H9 (cell line): ENCODE results near the gene PLCXD3. TPM values are rescaled to one million over a fixed set of nuclear protein-coding genes. Genes with fewer than 3 reads are reported as not detected.

Source experiments
- DNase-seq: peaks from one replicate; pipeline ENCODE4 v3.0.0-alpha.2; 2017
- H2AFZ ChIP-seq: one replicate; pipeline ENCODE4 v1.6.1; 2013; ENCODE audit warnings: mild to moderate bottlenecking, low read length, control low read depth, moderate library complexity
- H2AK5ac ChIP-seq: 2 replicates; pipeline ENCODE4 v1.6.1; 2013; ENCODE audit warnings: low read length, control low read depth, mixed read lengths; ENCODE audit not compliant: insufficient read length
- H2BK120ac ChIP-seq: one replicate; pipeline ENCODE4 v1.6.1; 2013; ENCODE audit warnings: low read depth, mild to moderate bottlenecking, low read length, control low read depth, inconsistent platforms; ENCODE audit not compliant: poor library complexity, severe bottlenecking
- H2BK12ac ChIP-seq: 2 replicates; pipeline ENCODE4 v1.6.1; 2013; ENCODE audit warnings: low read length, control low read depth, mixed read lengths, low read depth; ENCODE audit not compliant: insufficient read length
- H2BK15ac ChIP-seq: 2 replicates; pipeline ENCODE4 v1.6.1; 2013; ENCODE audit warnings: low read depth, low read length, control low read depth
- H2BK20ac ChIP-seq: one replicate; pipeline ENCODE4 v1.6.1; 2013; ENCODE audit warnings: low read depth, mild to moderate bottlenecking, low read length, control low read depth, inconsistent platforms; ENCODE audit not compliant: poor library complexity, severe bottlenecking
- H2BK5ac ChIP-seq: 2 replicates; pipeline ENCODE4 v1.6.1; 2013; ENCODE audit warnings: low read length, control low read depth, mixed read lengths; ENCODE audit not compliant: insufficient read length
- H3K14ac ChIP-seq: 2 replicates; pipeline ENCODE4 v1.6.1; 2013; ENCODE audit warnings: low read length, control low read depth; ENCODE audit not compliant: insufficient read depth
- H3K18ac ChIP-seq: 2 replicates; pipeline ENCODE4 v1.6.1; 2013; ENCODE audit warnings: low read depth, mild to moderate bottlenecking, mixed read lengths, low read length, control low read depth; ENCODE audit not compliant: insufficient read length
- H3K23ac ChIP-seq: 2 replicates; pipeline ENCODE4 v1.6.1; 2013; ENCODE audit warnings: low read length, control low read depth, mixed read lengths, low read depth; ENCODE audit not compliant: insufficient read length
- H3K23me2 ChIP-seq: 2 replicates; pipeline ENCODE4 v1.6.1; 2013; ENCODE audit warnings: low read depth, mild to moderate bottlenecking, mixed read lengths, low read length, control low read depth; ENCODE audit not compliant: insufficient read length, poor library complexity, severe bottlenecking
- H3K27ac ChIP-seq: 2 replicates; pipeline ENCODE4 v1.5.1; 2013; ENCODE audit warnings: low read length, control low read depth, mixed read lengths, low read depth; ENCODE audit not compliant: insufficient read length
- H3K27me3 ChIP-seq: 2 replicates; pipeline ENCODE4 v1.6.1; 2013; ENCODE audit warnings: low read length, control low read depth, inconsistent platforms; ENCODE audit not compliant: insufficient read depth
- H3K4ac ChIP-seq: 2 replicates; pipeline ENCODE4 v1.6.1; 2013; ENCODE audit warnings: low read depth, mild to moderate bottlenecking, control low read depth, inconsistent platforms, low read length, moderate library complexity
- H3K4me1 ChIP-seq: 2 replicates; pipeline ENCODE4 v1.6.1; 2013; ENCODE audit warnings: low read length, control low read depth, inconsistent platforms; ENCODE audit not compliant: insufficient read depth
- H3K4me2 ChIP-seq: 2 replicates; pipeline ENCODE4 v1.6.1; 2013; ENCODE audit warnings: low read length, control low read depth, mixed read lengths; ENCODE audit not compliant: insufficient read length, insufficient read depth
- H3K56ac ChIP-seq: 2 replicates; pipeline ENCODE4 v1.6.1; 2013; ENCODE audit warnings: low read depth, mild to moderate bottlenecking, mixed read lengths, low read length, control low read depth; ENCODE audit not compliant: insufficient read length
- H3K79me1 ChIP-seq: 2 replicates; pipeline ENCODE4 v1.6.1; 2013; ENCODE audit warnings: low read depth, mild to moderate bottlenecking, moderate library complexity, low read length, control low read depth, inconsistent platforms; ENCODE audit not compliant: insufficient read depth, poor library complexity, severe bottlenecking
- H3K79me2 ChIP-seq: 2 replicates; pipeline ENCODE4 v1.6.1; 2013; ENCODE audit warnings: low read length, control low read depth, inconsistent platforms; ENCODE audit not compliant: insufficient read depth
- H3K9ac ChIP-seq: 2 replicates; pipeline ENCODE4 v1.6.1; 2013; ENCODE audit warnings: low read length, control low read depth, mixed read lengths; ENCODE audit not compliant: insufficient read length; ENCODE audit errors: extremely low read depth
- H3K9me3 ChIP-seq: one replicate; pipeline ENCODE4 v1.6.1; 2013; ENCODE audit warnings: low read depth, low read length, inconsistent platforms; ENCODE audit not compliant: control insufficient read depth
- H3T11ph ChIP-seq: one replicate; pipeline ENCODE4 v1.6.1; 2013; ENCODE audit warnings: mild to moderate bottlenecking, low read length, control low read depth, inconsistent platforms
- H4K20me1 ChIP-seq: one replicate; pipeline ENCODE4 v1.6.1; 2013; ENCODE audit not compliant: control insufficient read depth, insufficient read length, insufficient read depth
- H4K5ac ChIP-seq: 2 replicates; pipeline ENCODE4 v1.6.1; 2013; ENCODE audit warnings: low read depth, mild to moderate bottlenecking, mixed read lengths, low read length, control low read depth; ENCODE audit not compliant: insufficient read length
- H4K8ac ChIP-seq: replicated peaks from 2 replicates; pipeline ENCODE4 v1.6.1; 2013; ENCODE audit warnings: low read length, control low read depth, mixed read lengths, low read depth; ENCODE audit not compliant: insufficient read length
- H4K91ac ChIP-seq: 2 replicates; pipeline ENCODE4 v1.6.1; 2013; ENCODE audit warnings: low read depth, mild to moderate bottlenecking, moderate library complexity, mixed read lengths, low read length, control low read depth; ENCODE audit not compliant: insufficient read length
- H3K27ac Mint-ChIP-seq, 3 experiments: 2 replicates in 2 of 3; 3 replicates in 1 of 3; pipeline ENCODE4 v1.8.0; 2020 to 2021; ENCODE audit warnings: mixed read lengths in 3 of 3, mild to moderate bottlenecking in 1 of 3, moderate library complexity in 1 of 3
- H3K27me3 Mint-ChIP-seq: 2 replicates; pipeline ENCODE4 v1.8.0; 2021; ENCODE audit warnings: low read depth, mild to moderate bottlenecking, moderate library complexity, mixed read lengths
- H3K36me3 Mint-ChIP-seq, 3 experiments: 2 replicates in 2 of 3; 3 replicates in 1 of 3; pipeline ENCODE4 v1.8.0; 2020 to 2021; ENCODE audit warnings: low read depth in 3 of 3, mixed read lengths in 3 of 3; ENCODE audit not compliant: insufficient read depth in 1 of 3
- H3K4me1 Mint-ChIP-seq, 2 experiments: 2 replicates each; pipeline ENCODE4 v1.8.0; 2020; ENCODE audit warnings: mixed read lengths in 2 of 2
- H3K4me3 Mint-ChIP-seq, 2 experiments: 2 replicates in 1 of 2; 3 replicates in 1 of 2; pipeline ENCODE4 v1.8.0; 2020 to 2021; ENCODE audit warnings: mild to moderate bottlenecking in 2 of 2, mixed read lengths in 2 of 2, moderate library complexity in 1 of 2
- H3K9me3 Mint-ChIP-seq, 2 experiments: 2 replicates in 1 of 2; 3 replicates in 1 of 2; pipeline ENCODE4 v1.8.0; 2020; ENCODE audit warnings: mild to moderate bottlenecking in 2 of 2, mixed read lengths in 2 of 2, moderate library complexity in 1 of 2
- CTCF ChIP-seq: fragments of 200-600 bp; sonication (generic); conservative IDR thresholded peaks from 3 replicates; pipeline ENCODE4 v1.8.0; 2021; ENCODE audit warnings: antibody characterized with exemption, mild to moderate bottlenecking
- WGBS: extraction: QIAGEN DNeasy Blood & Tissue Kit; methylation state at CpG from one replicate; pipeline ENCODE4 v1.1.7; 2013; ENCODE audit warnings: missing lambda C conversion rate, low lambda C conversion rate, mixed read lengths; ENCODE audit not compliant: insufficient read length; ENCODE audit errors: extremely low coverage; 5-methylcytosine and 5-hydroxymethylcytosine counted together
- total RNA-seq: library from RNA; stranded (reverse); gene quantifications from 2 replicates; pipeline ENCODE4 v1.2.1, GENCODE V29; 2021

PLCXD3 gene
- total RNA-seq, 1 experiment from 2014 or later, result not detected

- no peak overlapping the region for H3K4ac ChIP-seq
- H4K8ac ChIP-seq, result no peak overlapping the region
- Mint-ChIP-seq H3K9me3 (peaks cover 7 to 8% of the 10 kb centered on the region in 2 experiments; a peak in 2 of 5 replicates), H3K4me3 (no peak overlapping the region), H3K27ac (no peak overlapping the region), H3K36me3 (peaks cover 0 to 5% (median 0%) of the 10 kb centered on the region in 3 experiments; a peak in 1 of 7 replicates), H3K27me3 (no peaks in the 10 kb centered on the region), H3K4me1 (no peaks in the 10 kb centered on the region)
- no peak for DNase-seq
- H4K91ac ChIP-seq, result no peak overlapping the region
- no peaks in the 10 kb centered on the region for H3K23me2 ChIP-seq
- no CpG with 5 or more reads among the region's 3 CpGs for WGBS
- H3K23ac ChIP-seq, result no peak overlapping the region
- H3K79me1 ChIP-seq, result no peaks in the 10 kb centered on the region
- no peak overlapping the region for H4K5ac ChIP-seq
- H3T11ph ChIP-seq, result no peak overlapping the region
- H3K9ac ChIP-seq, result no peak overlapping the region
- H3K18ac ChIP-seq, result no peak overlapping the region
- H3K4me2 ChIP-seq, result no peak overlapping the region
- no peak overlapping the region for H2AFZ ChIP-seq
- no peaks in the 10 kb centered on the region for H4K20me1 ChIP-seq
- no peak overlapping the region for H2BK5ac ChIP-seq
- H2BK20ac ChIP-seq, result no peak overlapping the region
- H3K79me2 ChIP-seq, result no peaks in the 10 kb centered on the region
- H3K9me3 ChIP-seq, result no peaks in the 10 kb centered on the region
- no peak overlapping the region for H3K27ac ChIP-seq
- H3K14ac ChIP-seq, result no peak overlapping the region
- no peak overlapping the region for H3K56ac ChIP-seq
- H2BK12ac ChIP-seq, result no peak overlapping the region
- H2BK15ac ChIP-seq, result no peak overlapping the region
- H3K4me1 ChIP-seq, result no peaks in the 10 kb centered on the region
- no peak overlapping the region for H2AK5ac ChIP-seq
- H3K27me3 ChIP-seq, result no peaks in the 10 kb centered on the region
- no peak for TF ChIP-seq CTCF
- no peak overlapping the region for H2BK120ac ChIP-seq
These were observed 219.1 kb downstream of the PLCXD3 start for GRCh38 chr5:41291323-41291722.
